Spleen (tissue), 11 donors: ENCODE measurements around the gene FILIP1. TPM values are rescaled to one million over a fixed set of nuclear protein-coding genes. Genes with fewer than 3 reads are reported as not detected.

Experiments used
- DNase-seq: peaks from one replicate; pipeline ENCODE4 v3.0.0-alpha.2; 2020
- H3K27ac ChIP-seq, 8 donors: fragments of 200-600 bp; sonication (generic) in 7 of 8; 1 replicate in 4 of 8; 2 replicates in 4 of 8; pipeline versions ENCODE4 v1.5.0 to v1.8.0; 2016 to 2021; ENCODE audit warnings: inconsistent platforms in 4 of 8, mild to moderate bottlenecking in 4 of 8, moderate library complexity in 1 of 8
- H3K27me3 ChIP-seq, 7 donors: fragments of 200-600 bp; sonication (generic) in 6 of 7; replicated peaks in 1 of 7; 1 replicate in 4 of 7; 2 replicates in 3 of 7; pipeline versions ENCODE4 v1.5.0 to v1.8.0; 2016 to 2021; ENCODE audit warnings: inconsistent platforms in 3 of 7, mild to moderate bottlenecking in 1 of 7
- H3K36me3 ChIP-seq, 6 donors: fragments of 200-600 bp; sonication (generic) in 5 of 6; 1 replicate in 4 of 6; 2 replicates in 2 of 6; pipeline versions ENCODE4 v1.5.0 to v1.8.0; 2016 to 2021; ENCODE audit warnings: inconsistent platforms in 2 of 6
- H3K4me1 ChIP-seq, 6 donors: fragments of 200-600 bp; sonication (generic) in 5 of 6; 1 replicate in 3 of 6; 2 replicates in 3 of 6; pipeline versions ENCODE4 v1.5.0 to v1.8.0; 2016 to 2021; ENCODE audit warnings: inconsistent platforms in 3 of 6
- H3K4me3 ChIP-seq, 8 donors: fragments of 200-600 bp; sonication (generic) in 7 of 8; 1 replicate in 4 of 8; 2 replicates in 4 of 8; pipeline versions ENCODE4 v1.5.0 to v1.8.0; 2016 to 2021; ENCODE audit warnings: inconsistent platforms in 4 of 8, mild to moderate bottlenecking in 4 of 8, moderate library complexity in 2 of 8
- H3K9me3 ChIP-seq, 8 donors: fragments of 200-600 bp; sonication (generic) in 7 of 8; 1 replicate in 4 of 8; 2 replicates in 4 of 8; pipeline versions ENCODE4 v1.5.0 to v1.8.0; 2016 to 2021; ENCODE audit warnings: inconsistent platforms in 4 of 8
- CTCF ChIP-seq, 11 experiments: fragments of 200-600 bp in 7 of 11; fragments of 450-650 bp in 4 of 11; sonication (generic) in 4 of 11; IDR thresholded peaks in 8 of 11; conservative IDR thresholded peaks in 3 of 11; 1 replicate in 7 of 11; 2 replicates in 4 of 11; pipeline versions ENCODE4 v1.4.0 to v1.8.0; 2016 to 2021; ENCODE audit warnings: antibody characterized with exemption in 11 of 11, inconsistent platforms in 4 of 11, mild to moderate bottlenecking in 1 of 11
- POLR2A ChIP-seq, 3 donors: fragments of 450-650 bp; IDR thresholded peaks; one replicate each; pipeline ENCODE4 v1.5.1; 2017; ENCODE audit warnings: antibody characterized with exemption in 3 of 3, mild to moderate bottlenecking in 1 of 3
- POLR2AphosphoS5 ChIP-seq, 3 donors: sonication (generic); formaldehyde crosslinking; IDR thresholded peaks; one replicate each; pipeline ENCODE4 v1.5.1; 2017; ENCODE audit warnings: antibody characterized with exemption in 3 of 3
- WGBS, 5 donors: extraction: QIAGEN DNeasy Blood & Tissue Kit in 3 of 5; methylation state at CpG; one replicate each; pipeline versions ENCODE4 v1.1.5 to v1.1.7; 2013 to 2018; 5-methylcytosine and 5-hydroxymethylcytosine counted together
- intact Hi-C: fragments of 100-400 bp; cut with DNase I; formaldehyde crosslinking; loops from one replicate; pipeline ENCODE4 v1.15.0; 2023; ENCODE audit warnings: low total_unique reads
- polyA plus RNA-seq, 3 donors: library from polyadenylated mRNA; stranded (reverse); fragments of 200-250 nt; gene quantifications; one replicate each; pipeline ENCODE4 v1.2.1, GENCODE V29; 2013
- total RNA-seq, 7 donors: library from RNA; depleted of rRNA in 3 of 7; stranded (reverse); fragments of >200 nt in 3 of 7; fragmentation: NEBNext Ultra II Directional in 4 of 7; extraction: Animal tissue kit (Norgen Biotek cat#: 25700) in 4 of 7; gene quantifications; one replicate each; pipeline versions ENCODE4 v1.1.0 to v1.2.1, GENCODE V29; 2016 to 2021
- donor health status: healthy with polysubstance abuse.
- donor health status: DM: no; HTN: no; CAD: no; lungs with moderate emphysema.
- donor health status: DM: no; HTN: no; CAD: no.
- donor health status: Bipolar disorder and iron deficiency.
- donor health status: healthy.
- donor health status: DM: no; HTN: no; CAD: no.
- donor health status: DM: yes; HTN: yes; CAD: no.

The FILIP1 gene
- total and polyA plus RNA-seq, 10 donors, result 0.11 to 0.59 (median 0.38) TPM

- peaks cover 0 to 28% (median 6%) of the 10 kb centered on the region in 6 donors for H3K36me3 ChIP-seq
- intact Hi-C loops, result no loop called here
- no peak for DNase-seq
- H3K9me3 ChIP-seq, result no peaks in the 10 kb centered on the region
- H3K4me3 ChIP-seq, result no peak overlapping the region
- no peaks in the 10 kb centered on the region for H3K4me1 ChIP-seq
- H3K27me3 ChIP-seq, result no peaks in the 10 kb centered on the region
- H3K27ac ChIP-seq, result no peak overlapping the region
- TF ChIP-seq POLR2A (IDR thresholded peaks at IDR 0.05) (no peak), POLR2AphosphoS5 (IDR thresholded peaks at IDR 0.05) (no peak), CTCF (IDR thresholded peaks at IDR 0.05 in 8 of 11, conservative IDR thresholded peaks at IDR 0.05 in 3 of 11) (no peak)
These were observed 243.8 kb downstream of the FILIP1 start for GRCh38 chr6:75249837-75250236.

- 71 to 88% (median 79%) methylated on average over 2 of the region's 2 CpGs for WGBS, 5 donors
- DNase-seq, result no peak
- no peaks in the 10 kb centered on the region for H3K27me3 ChIP-seq
- TF ChIP-seq CTCF (IDR thresholded peaks at IDR 0.05 in 8 of 11, conservative IDR thresholded peaks at IDR 0.05 in 3 of 11) (no peak), POLR2A (IDR thresholded peaks at IDR 0.05) (no peak), POLR2AphosphoS5 (IDR thresholded peaks at IDR 0.05) (no peak)
- peaks cover 0 to 4% (median 0%) of the 10 kb centered on the region in 6 donors for H3K36me3 ChIP-seq
- intact Hi-C loops, result no loop called here
- peaks cover 2 to 27% (median 21%) of the 10 kb centered on the region in 6 donors for H3K4me1 ChIP-seq
- no peak overlapping the region for H3K27ac ChIP-seq
- H3K4me3 ChIP-seq, result no peak overlapping the region
- H3K9me3 ChIP-seq, result no peaks in the 10 kb centered on the region
These were observed 247.2 kb downstream of the FILIP1 start for GRCh38 chr6:75246386-75246785.

- Histone ChIP-seq H3K27ac (peak overlapping the region; percentile 74 to 96 (median 92)), H3K36me3 (peaks cover 0 to 27% (median 18%) of the 10 kb centered on the region in 6 donors), H3K4me1 (peaks cover 11 to 48% (median 36%) of the 10 kb centered on the region in 6 donors), H3K9me3 (no peaks in the 10 kb centered on the region), H3K4me3 (peak overlapping the region; percentile 57 to 82 (median 70)), H3K27me3 (no peaks in the 10 kb centered on the region)
- DNase-seq, result no peak
- TF ChIP-seq POLR2A (IDR thresholded peaks at IDR 0.05) (no peak), CTCF (IDR thresholded peaks at IDR 0.05 in 8 of 11, conservative IDR thresholded peaks at IDR 0.05 in 3 of 11) (no peak), POLR2AphosphoS5 (IDR thresholded peaks at IDR 0.05) (no peak)
- intact Hi-C loops, result no loop called here
- WGBS, 5 donors, result 15 to 29% (median 25%) methylated on average over 15 of the region's 15 CpGs
These were observed 249.5 kb downstream of the FILIP1 start for GRCh38 chr6:75244063-75244584.

- intact Hi-C loops, result no loop called here
- no peak for TF ChIP-seq CTCF (IDR thresholded peaks at IDR 0.05 in 8 of 11, conservative IDR thresholded peaks at IDR 0.05 in 3 of 11)
- TF ChIP-seq POLR2A (IDR thresholded peaks at IDR 0.05), result peak in 1 of 3 donors; percentile 43
- TF ChIP-seq POLR2AphosphoS5 (IDR thresholded peaks at IDR 0.05), result peak; percentile 69 to 96 (median 86)
- peak; percentile 95 for DNase-seq
- H3K27me3 ChIP-seq, result no peaks in the 10 kb centered on the region
- no peaks in the 10 kb centered on the region for H3K9me3 ChIP-seq
- H3K4me3 ChIP-seq, result peak within 1 kb of the TSS; percentile 57 to 82 (median 70)
- H3K27ac ChIP-seq, result peak within 1 kb of the TSS; percentile 74 to 96 (median 92)
- 0 to 1% (median 0%) methylated on average over 36 of the region's 36 CpGs for WGBS, 5 donors
- H3K4me1 ChIP-seq, result peaks cover 11 to 53% (median 36%) of the 10 kb centered on the region in 6 donors
- peaks cover 0 to 33% (median 24%) of the 10 kb centered on the region in 6 donors for H3K36me3 ChIP-seq
These were observed 250.1 kb downstream of the FILIP1 start, which contains the start of gene COX7A2 for GRCh38 chr6:75243333-75244062. TSS of gene COX7A2 (minus strand) at chr6:75243801. CDS start at chr6:75243734, 67 bp downstream.
